K562 treated with DMSO at 1 percent for 12 hours (cell line): ENCODE measurements around the gene FAM171A2. TPM values are rescaled to one million over a fixed set of nuclear protein-coding genes. Genes with fewer than 3 reads are reported as not detected.

ENCODE experiments used
- total RNA-seq: library from RNA; unstranded; fragments of 300-600 nt; gene quantifications from 2 replicates; pipeline ENCODE4 v1.2.3, GENCODE V29; 2022; ENCODE audit not compliant: insufficient read depth

Gene FAM171A2
- total RNA-seq, result 18.5 and 20.4 TPM in 2 replicates

DNA sequence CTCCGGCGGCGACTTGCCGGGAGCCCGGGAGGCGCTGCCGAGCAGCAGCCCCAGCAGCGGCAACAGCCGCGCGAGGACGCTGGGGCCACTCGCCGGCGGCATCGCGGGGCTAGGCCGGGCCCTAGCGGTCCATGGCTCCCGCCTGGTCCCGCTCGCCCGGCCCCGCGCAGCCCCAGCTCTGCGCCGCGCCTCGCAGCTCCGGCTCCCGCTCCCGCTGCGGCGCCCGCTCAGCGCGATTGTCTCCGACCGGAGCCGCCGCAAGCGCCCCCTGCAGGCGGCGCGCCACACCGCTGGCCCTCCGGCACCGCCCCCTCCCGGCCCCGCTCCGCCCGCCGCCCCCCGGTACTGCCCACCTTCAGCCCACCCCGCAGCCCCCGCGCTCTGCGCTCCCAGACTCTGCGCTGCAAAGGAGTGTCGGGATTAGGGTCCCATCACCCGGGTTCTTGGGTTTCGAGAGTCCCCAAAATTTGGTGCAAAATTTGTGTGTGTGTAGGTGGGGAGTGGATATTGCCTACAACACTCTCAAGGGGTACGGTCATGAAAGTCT is at the start of gene FAM171A2:
FAM171A2 (minus strand) TSS at position 241 of the 547 bp plus-strand sequence; CDS start at position 102, 139 bp downstream.

DNA sequence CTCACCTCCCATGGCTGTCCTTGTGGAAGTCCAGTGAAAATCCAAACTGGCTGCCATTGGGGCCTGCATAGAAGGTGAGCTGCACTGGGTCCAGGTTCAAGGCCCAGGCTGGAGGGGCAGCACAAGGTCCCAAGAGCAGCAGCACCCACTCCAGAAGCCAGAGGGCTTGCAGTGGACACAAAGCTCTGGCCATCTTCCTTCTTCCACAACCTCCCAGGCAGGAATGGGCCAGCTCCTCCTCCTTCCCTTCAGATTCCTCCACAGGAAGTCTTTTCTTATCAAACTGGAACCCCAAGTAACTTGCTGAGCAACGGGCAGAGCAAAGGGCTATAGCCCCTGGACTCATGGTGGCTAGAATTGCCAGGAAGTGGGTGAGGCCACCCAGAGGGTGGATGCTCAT is 25.6 kb upstream of the FAM171A2 start, which contains the start of gene ITGA2B:
ITGA2B (minus strand) TSS at position 369 of the 400 bp plus-strand sequence; CDS start at position 193, 176 bp downstream.

DNA sequence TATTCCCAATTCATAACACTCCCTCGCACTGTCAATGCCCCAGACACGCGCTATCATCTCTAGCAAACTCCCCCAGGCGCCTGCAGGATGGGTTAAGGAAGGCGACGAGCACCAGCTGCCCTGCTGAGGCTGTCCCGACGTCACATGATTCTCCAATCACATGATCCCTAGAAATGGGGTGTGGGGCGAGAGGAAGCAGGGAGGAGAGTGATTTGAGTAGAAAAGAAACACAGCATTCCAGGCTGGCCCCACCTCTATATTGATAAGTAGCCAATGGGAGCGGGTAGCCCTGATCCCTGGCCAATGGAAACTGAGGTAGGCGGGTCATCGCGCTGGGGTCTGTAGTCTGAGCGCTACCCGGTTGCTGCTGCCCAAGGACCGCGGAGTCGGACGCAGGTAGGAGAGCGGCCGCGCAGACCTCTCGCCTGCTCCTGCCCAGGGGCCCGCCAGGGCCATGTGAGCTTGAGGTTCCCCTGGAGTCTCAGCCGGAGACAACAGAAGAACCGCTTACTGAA is 18.7 kb downstream of the FAM171A2 start, which contains the start of gene GRN:
GRN (plus strand) TSS at position 364 of the 515 bp plus-strand sequence. CDS start 3,863 bp downstream, outside the sequence.

DNA sequence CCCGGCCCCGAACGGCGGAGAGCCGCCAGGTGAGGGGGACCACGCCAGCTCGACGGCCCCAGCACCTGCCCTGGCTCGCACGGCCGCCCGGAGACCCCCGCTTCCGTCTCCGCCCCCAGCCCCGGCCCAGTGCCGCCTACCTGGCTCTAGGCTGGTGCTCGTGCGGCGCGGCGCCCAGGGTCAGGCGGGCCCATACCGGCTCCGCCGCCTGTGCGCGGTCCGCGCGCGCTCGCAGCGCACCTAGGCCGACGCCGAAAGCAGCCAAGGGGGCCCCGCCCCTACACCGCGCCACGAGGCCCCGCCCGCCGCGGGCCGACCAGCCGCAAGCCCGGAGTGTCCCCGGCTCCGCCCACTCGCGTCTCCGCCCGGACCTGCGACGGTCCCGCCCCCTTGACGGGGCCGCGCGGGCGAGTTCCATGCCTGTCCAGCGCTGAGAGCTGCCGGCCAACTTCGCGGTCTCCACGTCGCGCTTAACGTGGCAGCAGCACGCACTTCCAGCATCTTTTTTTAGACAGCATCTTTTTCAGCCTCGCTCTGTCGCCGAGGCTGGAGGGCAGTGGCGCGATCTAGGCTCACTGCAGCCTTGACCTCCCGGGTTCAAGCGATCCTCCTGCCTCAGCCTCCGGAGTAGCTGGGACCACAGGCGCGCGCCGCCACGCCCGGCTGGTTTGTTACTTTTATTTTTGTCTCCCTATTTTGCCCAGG is 38.9 kb downstream of the FAM171A2 start, which contains the start of gene SLC25A39:
SLC25A39 (minus strand) TSS at position 253 of the 705 bp plus-strand sequence. CDS start 1,261 bp downstream, outside the sequence.

DNA sequence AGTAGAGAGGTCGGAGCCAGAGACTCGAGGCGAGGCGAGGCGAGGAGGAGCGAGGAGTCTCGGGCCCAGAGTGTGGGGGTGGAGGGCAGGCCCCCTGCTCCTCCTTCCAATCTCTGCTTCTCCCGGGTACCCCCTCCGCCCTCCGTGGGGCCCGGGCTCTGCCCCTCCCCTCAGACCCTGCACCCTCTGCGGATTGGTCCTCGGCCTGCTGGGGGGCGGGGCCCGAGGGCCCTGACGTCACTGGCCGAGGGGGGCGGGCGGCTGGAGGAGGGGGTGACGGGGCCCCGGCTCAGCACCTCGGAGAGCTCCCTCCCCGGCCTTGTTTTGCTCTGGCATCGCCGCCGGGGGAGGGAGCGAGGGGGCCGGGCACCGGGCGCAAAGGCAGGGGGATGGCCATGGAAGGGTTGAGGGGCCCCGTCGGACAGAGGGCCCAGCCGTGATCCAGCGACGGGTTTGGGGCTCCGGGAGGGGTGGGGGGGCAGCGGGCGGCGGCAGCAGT is 55.3 kb downstream of the FAM171A2 start, which contains the start of gene RUNDC3A:
RUNDC3A (plus strand) TSS at position 282 of the 499 bp plus-strand sequence. CDS start 232 bp downstream, outside the sequence.

Other genes starting within 250 kb of the FAM171A2 start
- 31.7 and 48.2 TPM in 2 replicates for gene HDAC5, start 240.2 kb downstream of the FAM171A2 start, total RNA-seq
- 8.5 and 15.5 TPM in 2 replicates for gene HROB, start 221.9 kb downstream of the FAM171A2 start, total RNA-seq
- gene ASB16, start 193.1 kb downstream of the FAM171A2 start, total RNA-seq, result 2.2 TPM in 1 of 2 replicates, not detected in the other
- 20.7 and 32.2 TPM in 2 replicates for gene TMUB2, start 176.9 kb downstream of the FAM171A2 start, total RNA-seq
- 36.9 and 58.7 TPM in 2 replicates for gene ATXN7L3, start 164.0 kb downstream of the FAM171A2 start, total RNA-seq
- 26.5 and 52.8 TPM in 2 replicates for gene UBTF, start 144.2 kb downstream of the FAM171A2 start, total RNA-seq
- 2.7 and 4.7 TPM in 2 replicates for gene SLC4A1, start 95.7 kb downstream of the FAM171A2 start, total RNA-seq
- gene RUNDC3A, start 55.3 kb downstream of the FAM171A2 start, total RNA-seq, result not detected in 2 replicates
- gene SLC25A39, start 39.0 kb downstream of the FAM171A2 start, total RNA-seq, result 187 and 212 TPM in 2 replicates
- gene GRN, start 18.6 kb downstream of the FAM171A2 start, total RNA-seq, result 259 and 294 TPM in 2 replicates
- gene ITGA2B, start 25.8 kb upstream of the FAM171A2 start, total RNA-seq, result 3.9 and 6.3 TPM in 2 replicates
- gene GPATCH8, start 139.6 kb upstream of the FAM171A2 start, total RNA-seq, result 3.9 and 22.2 TPM in 2 replicates
- gene FZD2, start 193.6 kb upstream of the FAM171A2 start, total RNA-seq, result 10.4 and 12.4 TPM in 2 replicates